NCI-H1694 treated with DMSO at 0.1 percent for 48 hours (cell line): ENCODE results near the gene PLEKHN1.
"Not testable (repeated sequence)": the region's sequence is repeated elsewhere in the genome, so short reads cannot be mapped to it uniquely, and the experiment has no call there.

ENCODE experiments used
- DNase-seq: peaks from one replicate; lab custom pipeline; 2025; lab: John Stamatoyannopoulos, UW

Gene PLEKHN1

GRCh38 chr1:942411-942821 lies 23.9 kb upstream of the PLEKHN1 start:
- no peak for DNase-seq

DNA sequence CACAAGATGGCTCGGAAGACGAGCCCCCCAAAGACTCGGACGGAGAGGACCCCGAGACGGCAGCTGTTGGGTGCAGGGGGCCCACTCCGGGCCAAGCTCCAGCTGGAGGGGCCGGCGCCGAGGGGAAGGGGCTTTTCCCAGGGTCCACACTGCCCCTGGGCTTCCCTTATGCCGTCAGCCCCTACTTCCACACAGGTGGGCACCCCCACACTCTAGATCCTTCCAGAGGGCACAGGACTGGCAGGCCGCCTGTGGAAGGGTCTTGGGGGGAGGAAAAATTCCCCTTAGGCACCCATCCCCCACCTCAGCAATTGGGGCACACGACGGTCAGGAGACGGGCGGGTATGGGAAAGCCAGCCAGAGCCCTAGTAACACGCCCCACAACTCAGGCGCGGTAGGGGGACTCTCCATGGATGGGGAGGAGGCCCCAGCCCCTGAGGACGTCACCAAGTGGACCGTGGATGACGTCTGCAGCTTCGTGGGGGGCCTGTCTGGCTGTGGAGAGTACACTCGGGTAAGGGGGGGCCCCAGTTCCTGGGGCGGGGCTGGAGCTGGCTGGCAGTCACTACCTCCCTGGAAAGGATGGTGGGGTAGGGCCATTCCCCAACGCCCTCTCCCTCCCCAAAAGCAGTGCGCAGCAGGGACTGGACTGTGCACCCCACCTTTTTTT lies 23.3 kb upstream of the PLEKHN1 start:
- no peak for DNase-seq

GRCh38 chr1:943545-944340 lies 22.5 kb upstream of the PLEKHN1 start:
- no peak for DNase-seq

DNA sequence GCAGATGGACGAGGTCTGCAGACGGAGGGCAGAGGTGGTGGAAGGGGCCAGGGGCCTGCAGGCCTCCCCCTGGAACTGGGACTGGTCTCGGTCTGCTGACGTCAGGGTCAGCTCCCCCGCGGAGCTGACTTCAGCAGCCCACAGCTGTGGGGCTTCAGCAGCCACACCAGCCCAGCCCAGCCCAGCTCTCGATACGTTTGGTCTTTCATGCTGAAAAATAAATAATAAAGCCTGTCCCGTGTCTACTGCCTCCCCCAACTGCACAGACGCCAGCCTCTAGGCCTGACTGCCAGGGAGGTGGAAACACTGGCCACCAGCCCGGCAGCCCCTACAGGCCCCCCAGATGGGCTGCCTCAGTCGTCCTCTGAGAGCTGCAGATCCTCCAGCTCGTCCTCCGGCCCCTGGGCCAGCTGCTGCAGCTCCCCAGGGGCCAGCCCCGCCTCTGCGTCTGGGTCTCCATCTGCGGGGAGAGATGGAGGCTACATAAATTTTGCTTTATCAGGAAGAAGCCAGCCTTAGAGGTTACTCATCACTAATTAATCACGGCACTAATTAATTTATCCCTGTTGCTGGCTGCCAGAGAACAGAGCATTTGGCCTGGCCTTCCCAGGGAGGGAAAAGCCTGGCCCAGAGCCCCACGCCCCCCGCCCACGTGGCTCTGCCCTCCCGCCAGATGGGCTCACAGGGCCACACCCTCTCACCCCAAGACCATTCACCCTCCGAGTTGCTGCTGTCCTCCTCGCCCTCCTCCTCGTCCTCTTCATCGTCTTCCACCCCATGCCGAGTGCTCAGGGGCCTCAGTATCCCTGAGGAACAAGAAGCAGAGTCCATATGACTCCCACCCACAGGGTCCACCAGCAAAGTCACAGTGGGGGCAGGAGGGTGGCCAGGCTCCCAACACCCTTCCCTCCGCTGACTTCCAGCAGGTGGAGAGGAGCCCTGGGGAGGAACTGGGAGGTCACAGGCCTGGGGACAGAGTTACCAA lies 21.6 kb upstream of the PLEKHN1 start:
- peak; percentile 75 for DNase-seq

GRCh38 chr1:945688-946556 lies 20.4 kb upstream of the PLEKHN1 start:
- DNase-seq = no peak

- DNase-seq = not testable (repeated sequence)
Observed at GRCh38 chr1:946811-947210, 19.5 kb upstream of the PLEKHN1 start.

GRCh38 chr1:947958-948357 lies 18.3 kb upstream of the PLEKHN1 start:
- DNase-seq = no peak

GRCh38 chr1:950268-950667 lies 16.0 kb upstream of the PLEKHN1 start:
- DNase-seq = no peak

DNA sequence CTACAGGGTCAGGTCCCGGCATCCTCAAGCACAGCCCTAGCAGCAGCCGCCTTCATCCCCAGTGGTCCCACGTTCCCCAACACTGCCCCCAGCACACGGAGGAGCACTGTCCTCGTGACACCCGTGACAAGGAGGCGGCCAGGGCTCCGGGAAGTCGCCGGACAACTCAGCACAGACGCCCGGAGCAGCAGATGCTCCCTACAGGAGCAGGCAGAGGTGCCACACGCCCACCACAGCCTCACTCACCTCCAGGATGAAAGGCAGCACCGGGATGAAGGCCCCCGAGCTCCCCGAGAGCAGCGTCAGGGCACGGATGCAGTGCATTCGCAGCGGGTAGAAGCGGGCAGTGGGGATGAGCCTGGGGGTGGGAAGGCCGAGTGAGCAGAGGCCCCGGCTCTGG lies 15.4 kb upstream of the PLEKHN1 start:
- no peak for DNase-seq

GRCh38 chr1:951364-951763 lies 14.9 kb upstream of the PLEKHN1 start:
- DNase-seq = no peak

- no peak for DNase-seq
Observed at GRCh38 chr1:952201-952600, 14.1 kb upstream of the PLEKHN1 start.

- no peak for DNase-seq
Observed at GRCh38 chr1:952603-953002, 13.7 kb upstream of the PLEKHN1 start.

DNA sequence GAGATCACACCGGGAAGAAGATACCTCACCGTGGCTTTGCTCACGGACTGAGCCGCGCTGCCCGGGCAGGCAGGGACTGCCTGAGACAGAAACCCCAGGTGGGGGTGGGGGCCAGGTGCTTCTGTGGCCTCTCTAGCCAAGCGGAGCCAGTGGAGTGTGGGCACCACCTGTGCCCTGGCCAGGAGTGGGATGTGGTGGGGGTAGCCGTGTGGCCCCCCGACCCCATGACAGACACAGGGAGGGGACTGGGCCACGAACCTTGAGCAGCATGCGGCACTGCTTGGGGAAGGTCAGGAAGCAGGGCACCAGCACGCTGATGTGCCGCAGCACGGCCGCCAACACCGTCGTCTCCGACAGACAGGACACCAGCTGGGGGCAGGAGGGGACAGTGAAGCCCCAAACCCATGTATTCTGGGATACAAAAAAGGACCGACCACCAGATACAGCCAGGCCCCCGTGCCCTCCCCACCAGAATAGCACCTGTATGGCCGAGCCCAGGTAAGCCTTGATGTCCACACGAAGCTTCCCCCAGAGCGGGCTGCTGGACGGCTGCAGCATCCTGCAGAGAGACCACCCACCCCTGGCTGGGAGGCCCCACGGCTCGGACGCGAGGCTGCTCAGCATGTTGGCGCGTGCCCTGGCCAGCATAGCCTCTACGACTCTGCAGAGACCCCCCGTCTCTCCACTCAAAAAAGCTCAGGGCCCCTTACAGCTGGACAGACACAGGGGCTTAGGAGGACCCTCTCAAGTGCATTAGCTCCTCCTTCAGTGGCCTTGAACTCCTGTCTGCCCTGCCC lies 12.6 kb upstream of the PLEKHN1 start:
- no peak for DNase-seq

- DNase-seq = no peak
Observed at GRCh38 chr1:954927-955326, 11.4 kb upstream of the PLEKHN1 start.

GRCh38 chr1:955474-955873 lies 10.8 kb upstream of the PLEKHN1 start:
- no peak for DNase-seq

DNA sequence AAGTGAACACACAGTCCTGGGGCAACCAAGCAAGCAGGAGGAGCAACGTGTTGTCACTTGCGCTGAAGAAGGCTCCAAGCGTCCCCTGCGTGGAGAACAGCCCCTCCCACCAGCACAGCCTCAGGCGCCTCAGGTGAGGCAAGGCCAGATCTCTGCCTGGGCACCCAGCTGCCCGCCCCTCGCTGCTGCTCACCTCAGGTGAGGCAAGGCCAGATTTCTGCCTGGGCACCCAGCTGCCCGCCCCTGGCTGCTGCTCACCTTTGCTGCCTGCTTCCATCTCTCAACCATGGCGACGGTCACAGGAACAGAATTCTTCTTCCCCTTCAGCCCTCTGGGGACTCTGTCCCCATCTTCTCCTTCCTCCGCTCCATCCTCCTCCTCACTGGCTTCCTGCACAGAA lies 9.6 kb upstream of the PLEKHN1 start:
- no peak for DNase-seq

DNA sequence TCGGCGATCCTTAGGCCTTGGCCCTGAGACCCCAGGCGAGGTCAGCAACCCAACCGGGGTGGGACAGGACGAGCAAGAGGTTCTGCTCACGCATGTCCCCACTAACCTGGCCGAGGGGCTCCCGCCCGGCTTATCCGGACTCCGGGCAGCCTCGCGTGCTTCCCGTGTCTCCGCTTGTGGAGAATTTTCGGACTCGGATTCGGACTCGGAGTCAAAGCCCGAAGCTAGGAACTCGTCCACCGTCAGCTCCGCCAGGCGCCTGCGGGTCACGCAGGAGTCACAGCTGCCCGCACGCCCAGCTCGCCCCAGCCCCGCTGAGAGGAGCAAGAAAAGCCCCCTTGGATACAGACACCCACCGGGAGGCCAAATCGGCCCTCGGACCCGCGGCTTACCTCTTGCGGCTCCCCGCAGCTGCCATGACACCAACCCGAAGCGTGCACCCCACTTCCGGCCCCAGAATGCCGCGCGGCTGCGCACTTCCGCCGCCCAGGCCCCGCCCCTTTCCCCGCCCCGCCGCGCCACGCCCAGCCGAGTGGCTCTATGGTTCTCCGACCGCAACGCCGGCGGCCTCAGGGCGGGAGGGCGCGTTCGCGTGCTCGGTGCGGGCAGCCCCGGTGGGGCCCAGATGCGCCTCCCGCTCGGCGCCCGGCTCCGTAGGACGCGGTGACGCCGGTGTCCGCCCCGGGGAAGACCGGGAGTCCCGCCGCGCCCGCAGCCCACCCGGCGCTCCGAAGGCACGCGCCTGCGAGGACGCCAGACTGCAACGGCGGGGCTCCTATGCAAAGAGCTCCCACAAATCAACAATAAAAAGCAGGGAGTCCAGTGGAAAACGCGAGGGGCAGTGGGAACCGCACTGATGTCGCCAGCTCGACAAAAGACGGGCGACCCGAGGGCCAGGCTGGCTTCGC lies 7.2 kb upstream of the PLEKHN1 start, which contains the start of gene NOC2L:
NOC2L (minus strand) TSS at position 434 of the 908 bp plus-strand sequence; CDS start at position 418, 16 bp downstream.
- peak; percentile 61 for DNase-seq

- DNase-seq = no peak
Observed at GRCh38 chr1:959731-960362, 6.4 kb upstream of the PLEKHN1 start.
